H7 (cell line): ENCODE data around the gene HNF4A. TPM values are rescaled to one million over a fixed set of nuclear protein-coding genes. Genes with fewer than 3 reads are reported as not detected.
"Not testable (repeated sequence)": the region's sequence is repeated elsewhere in the genome, so short reads cannot be mapped to it uniquely, and the experiment has no call there.

Experiments
- DNase-seq: peaks from one replicate; pipeline ENCODE4 v3.0.0; 2012
- H3K27me3 ChIP-seq: 2 replicates; pipeline ENCODE4 v1.6.0; 2011; ENCODE audit warnings: mild to moderate bottlenecking, low read length; ENCODE audit not compliant: control insufficient read depth, insufficient read depth
- H3K36me3 ChIP-seq: replicated peaks from 2 replicates; pipeline ENCODE4 v1.5.1; 2011; ENCODE audit warnings: low read length; ENCODE audit not compliant: control insufficient read depth, insufficient read depth
- H3K4me3 ChIP-seq: 2 replicates; pipeline ENCODE4 v1.5.1; 2011; ENCODE audit warnings: low read depth, mild to moderate bottlenecking, control low read depth, low read length, moderate library complexity; ENCODE audit not compliant: insufficient read depth
- total RNA-seq: library from RNA; depleted of rRNA; stranded (reverse); fragments of >200 nt; shearing (Covaris generic); gene quantifications from 2 replicates; pipeline ENCODE4 v1.2.3, GENCODE V29; 2014

HNF4A gene
- total RNA-seq, 1 experiment from 2014 or later, result 11.4 TPM

DNA sequence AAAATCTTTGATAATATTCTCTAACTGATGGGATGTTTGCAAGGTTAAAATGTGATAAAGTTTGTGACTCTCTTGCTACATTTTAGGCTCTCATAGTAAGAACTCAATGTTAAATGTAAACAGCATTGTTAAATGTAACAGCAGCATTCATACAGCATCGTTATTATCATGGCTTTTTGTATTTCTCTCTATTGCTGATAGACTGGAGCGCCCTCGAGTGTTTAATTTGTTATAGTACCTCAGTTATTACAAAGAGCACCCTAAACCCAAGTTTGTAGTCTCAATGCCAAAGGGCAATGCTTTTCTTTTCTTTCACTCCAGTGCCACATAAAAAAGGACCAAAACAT is 105.3 kb downstream of the HNF4A start:
- H3K4me3 ChIP-seq, result no peak overlapping the region
- DNase-seq, result no peak
- no peaks in the 10 kb centered on the region for H3K36me3 ChIP-seq
- H3K27me3 ChIP-seq, result no peaks in the 10 kb centered on the region

- H3K27me3 ChIP-seq, result no peaks in the 10 kb centered on the region
- no peaks in the 10 kb centered on the region for H3K36me3 ChIP-seq
- DNase-seq, result no peak
- no peak overlapping the region for H3K4me3 ChIP-seq
These were observed 105.8 kb downstream of the HNF4A start for GRCh38 chr20:44461142-44461802.

DNA sequence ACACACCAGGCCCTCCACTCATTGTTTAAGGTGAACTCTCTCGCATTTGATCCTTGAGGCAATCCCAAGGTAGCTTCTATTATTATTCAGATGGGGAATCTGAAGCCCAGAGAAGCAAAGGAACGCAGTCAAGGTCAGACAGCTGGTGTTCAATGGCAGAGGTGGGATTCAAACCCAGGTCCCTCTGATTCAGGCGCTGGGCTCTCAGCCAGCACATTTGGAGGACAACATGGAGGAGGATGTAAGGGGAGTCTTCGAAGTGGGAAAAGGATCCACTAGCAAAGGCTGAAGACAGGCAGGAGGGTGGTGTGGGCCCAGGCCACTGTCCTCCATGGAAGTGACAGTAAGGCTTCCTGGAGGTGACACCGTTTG is 106.3 kb downstream of the HNF4A start:
- H3K4me3 ChIP-seq, result no peak overlapping the region
- no peak for DNase-seq
- no peaks in the 10 kb centered on the region for H3K27me3 ChIP-seq
- no peaks in the 10 kb centered on the region for H3K36me3 ChIP-seq

DNA sequence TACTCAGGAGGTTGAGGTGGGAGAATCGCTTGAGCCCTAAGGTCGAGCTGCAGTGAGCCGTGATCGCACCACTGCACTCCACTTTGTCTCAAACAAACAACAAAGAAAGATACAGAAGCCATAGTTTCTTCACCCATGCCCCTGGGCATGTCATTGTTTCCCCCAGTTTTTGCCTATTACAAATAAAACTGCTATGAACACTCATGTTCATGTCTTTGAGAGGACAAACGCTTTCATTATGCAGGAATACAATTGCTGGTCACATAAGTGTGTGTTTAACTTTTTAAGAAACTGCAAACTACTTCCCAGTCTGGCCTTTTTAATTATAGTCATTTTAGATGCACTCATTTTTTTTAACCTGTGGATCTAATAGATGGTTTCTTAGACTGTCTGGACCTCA is 108.0 kb downstream of the HNF4A start:
- no peaks in the 10 kb centered on the region for H3K36me3 ChIP-seq
- no peaks in the 10 kb centered on the region for H3K27me3 ChIP-seq
- no peak overlapping the region for H3K4me3 ChIP-seq
- DNase-seq, result no peak

DNA sequence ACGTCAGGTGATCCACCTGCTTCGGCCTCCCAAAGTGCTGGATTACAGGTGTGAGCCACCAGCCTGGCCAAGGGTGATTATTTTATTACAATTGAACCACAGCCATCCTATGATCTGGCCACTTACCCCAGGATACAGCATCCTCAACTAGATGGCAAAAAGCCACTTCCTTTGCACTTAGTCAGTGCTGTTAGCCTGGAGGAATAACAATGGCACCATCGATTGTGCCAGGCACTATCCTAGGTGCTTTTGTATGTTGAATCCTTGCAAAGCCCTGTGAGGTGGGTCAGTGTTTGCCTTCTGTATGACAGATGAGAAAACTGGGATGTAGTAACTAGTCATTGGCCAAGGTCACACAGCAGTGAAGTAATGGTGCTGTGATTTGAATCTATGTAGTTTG is 109.0 kb downstream of the HNF4A start:
- Histone ChIP-seq H3K4me3 (no peak overlapping the region), H3K36me3 (no peaks in the 10 kb centered on the region), H3K27me3 (no peaks in the 10 kb centered on the region)
- no peak for DNase-seq

- H3K4me3 ChIP-seq, result no peak overlapping the region
- DNase-seq, result no peak
- no peaks in the 10 kb centered on the region for H3K36me3 ChIP-seq
- H3K27me3 ChIP-seq, result no peaks in the 10 kb centered on the region
These were observed 109.6 kb downstream of the HNF4A start for GRCh38 chr20:44465001-44465560.

DNA sequence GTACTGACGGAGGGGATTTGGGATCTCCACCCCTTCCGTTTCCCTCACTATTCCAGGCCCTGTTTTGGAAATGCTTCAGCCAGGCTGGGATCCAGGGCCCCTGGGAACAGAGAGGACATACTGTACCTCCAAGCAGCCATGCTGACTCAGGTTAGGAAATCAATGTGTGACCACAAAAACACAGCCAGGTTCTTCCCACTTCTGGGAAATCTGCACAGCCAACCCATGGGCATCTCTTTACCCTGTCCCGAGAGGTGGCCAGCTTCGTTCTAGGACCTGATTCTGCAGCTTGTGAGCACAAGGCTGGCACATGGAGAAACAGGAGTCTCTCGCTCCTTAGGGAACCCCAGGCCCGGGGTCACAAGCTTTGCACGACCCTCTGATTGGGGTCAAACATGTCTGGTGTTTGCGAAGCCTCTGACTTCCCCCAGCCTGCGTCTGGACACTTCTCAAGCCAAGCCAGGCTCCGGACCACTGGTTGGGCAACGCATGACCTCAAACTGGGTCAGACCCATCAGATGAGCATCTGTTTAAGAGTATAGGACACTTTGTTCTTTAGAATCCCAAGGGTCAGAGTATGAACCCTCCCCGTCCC is 111.9 kb downstream of the HNF4A start:
- peak; percentile 32 for DNase-seq
- no peak overlapping the region for H3K4me3 ChIP-seq
- no peaks in the 10 kb centered on the region for H3K27me3 ChIP-seq
- no peaks in the 10 kb centered on the region for H3K36me3 ChIP-seq

- Histone ChIP-seq H3K36me3 (no peaks in the 10 kb centered on the region), H3K4me3 (no peak overlapping the region), H3K27me3 (no peaks in the 10 kb centered on the region)
- no peak for DNase-seq
These were observed 112.7 kb downstream of the HNF4A start for GRCh38 chr20:44468044-44468782.

DNA sequence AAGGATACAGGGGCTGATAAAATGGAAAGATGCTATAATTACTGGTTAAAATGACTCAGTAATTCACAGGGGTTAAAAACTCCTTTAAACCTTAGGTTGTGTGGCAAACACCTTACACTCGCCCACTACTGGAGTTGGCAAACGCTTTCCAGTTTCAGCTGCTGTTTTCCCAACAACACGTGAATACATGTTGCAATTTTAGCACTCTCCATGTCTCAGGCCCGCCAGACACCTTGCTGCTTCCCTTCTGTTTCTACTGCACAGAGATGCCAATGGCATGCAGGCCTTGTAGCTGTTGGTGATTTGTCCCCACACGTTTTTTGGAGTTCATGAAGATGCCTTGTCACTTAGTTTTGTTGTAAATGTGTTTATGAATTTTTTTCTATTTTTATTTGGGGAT is 114.8 kb downstream of the HNF4A start:
- Histone ChIP-seq H3K36me3 (no peaks in the 10 kb centered on the region), H3K4me3 (no peak overlapping the region), H3K27me3 (no peaks in the 10 kb centered on the region)
- no peak for DNase-seq

- DNase-seq, result no peak
- Histone ChIP-seq H3K27me3 (no peaks in the 10 kb centered on the region), H3K4me3 (no peak overlapping the region), H3K36me3 (no peaks in the 10 kb centered on the region)
These were observed 116.0 kb downstream of the HNF4A start for GRCh38 chr20:44471481-44471882.

- H3K36me3 ChIP-seq, DNase-seq, H3K4me3 ChIP-seq, H3K27me3 ChIP-seq: not testable (repeated sequence)
These were observed 116.8 kb downstream of the HNF4A start for GRCh38 chr20:44472283-44472682.

GRCh38 chr20:44475372-44475693 is 119.8 kb downstream of the HNF4A start:
- peak; percentile 21 for DNase-seq
- Histone ChIP-seq H3K4me3 (peak overlapping the region; percentile 76), H3K27me3 (no peaks in the 10 kb centered on the region), H3K36me3 (no peaks in the 10 kb centered on the region)

- peak; percentile 98 for DNase-seq
- H3K27me3 ChIP-seq, result no peaks in the 10 kb centered on the region
- H3K36me3 ChIP-seq, result no peaks in the 10 kb centered on the region; the same call in 1 of the 2 replicates
- H3K4me3 ChIP-seq, result peak within 1 kb of the TSS; percentile 76
These were observed 120.4 kb downstream of the HNF4A start, which contains the start of gene TTPAL for GRCh38 chr20:44475694-44476560. TSS of gene TTPAL (plus strand) at chr20:44475874. CDS start at chr20:44480000, 4,126 bp downstream.

GRCh38 chr20:44477151-44477550 is 121.7 kb downstream of the HNF4A start:
- peaks cover 3% of the 10 kb centered on the region for H3K36me3 ChIP-seq
- no peak overlapping the region for H3K4me3 ChIP-seq
- no peaks in the 10 kb centered on the region for H3K27me3 ChIP-seq
- DNase-seq, result no peak
